Measurements from ENCODE around the gene CCR9. TPM values are rescaled to one million over a fixed set of nuclear protein-coding genes. Genes with fewer than 3 reads are reported as not detected.

The CCR9 gene
- polyA plus RNA-seq, 4 donors = 0.22 to 2.7 (median 1.0) TPM

Other genes with a start within 250 kb of the CCR9 start
- gene SACM1L, start 197.1 kb upstream of the CCR9 start, polyA plus RNA-seq = 10 to 100 TPM; 18.4 to 83.3 (median 30.7) TPM
- gene SLC6A20, start 90.0 kb upstream of the CCR9 start, polyA plus RNA-seq = 10 to 100 TPM; 10.9 to 43.0 (median 32.7) TPM
- 10 to 100 TPM in 1 of 4 donors, 1 to 10 TPM in 3; 4.5 to 34.4 (median 6.5) TPM for gene LZTFL1, start 44.4 kb upstream of the CCR9 start, polyA plus RNA-seq
- gene CXCR6, start 56.9 kb downstream of the CCR9 start, polyA plus RNA-seq = 1 to 10 TPM in 3 of 4 donors, under 1 TPM in 1; 0.45 to 2.7 (median 1.9) TPM
- 10 to 100 TPM in 1 of 4 donors, 1 to 10 TPM in 3; 6.5 to 21.1 (median 9.0) TPM for gene FYCO1, start 109.3 kb downstream of the CCR9 start, polyA plus RNA-seq
- gene XCR1, start 140.9 kb downstream of the CCR9 start, polyA plus RNA-seq = 1 to 10 TPM in 1 of 4 donors, under 1 TPM in 2, not detected in 1; under 0.01 to 1.1 (median 0.13) TPM

Measured in small intestine (tissue), 4 donors.